ENCODE measurements around the gene MRPL33. TPM values are rescaled to one million over a fixed set of nuclear protein-coding genes. Genes with fewer than 3 reads are reported as not detected.

The MRPL33 gene
- total and polyA plus RNA-seq, 2 of the 13 experiments (the other 11 are each of a cell fraction or from before 2014, with no cell fraction given): 69.7 to 218 TPM

- TF ChIP-seq, protein P1, sequence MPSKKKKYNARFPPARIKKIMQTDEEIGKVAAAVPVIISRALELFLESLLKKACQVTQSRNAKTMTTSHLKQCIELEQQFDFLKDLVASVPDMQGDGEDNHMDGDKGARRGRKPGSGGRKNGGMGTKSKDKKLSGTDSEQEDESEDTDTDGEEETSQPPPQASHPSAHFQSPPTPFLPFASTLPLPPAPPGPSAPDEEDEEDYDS (CRISPR knock-in tag; IDR thresholded peaks at IDR 0.05): peak; percentile 83
- TF ChIP-seq FIP1L1 (IDR thresholded peaks at IDR 0.05; ENCODE audit: borderline replicate concordance, insufficient read depth, low read depth, low read length) (peak; percentile 47; the same call in 1 of the 2 replicates), ZNF121 (CRISPR knock-in tag; IDR thresholded peaks at IDR 0.05) (no peak), WIZ (CRISPR knock-in tag; IDR thresholded peaks at IDR 0.05) (peak; percentile 51; the same call in 1 of the 2 replicates), ZNF414 (CRISPR knock-in tag; IDR thresholded peaks at IDR 0.05) (peak; percentile 82; the same call in 1 of the 2 replicates), ZBTB2 (CRISPR knock-in tag; IDR thresholded peaks at IDR 0.05; ENCODE audit: low read depth) (0 out of 2 replicates have a peak, but pooled peaks have one; percentile 56), ZNF615 (CRISPR knock-in tag; IDR thresholded peaks at IDR 0.05; ENCODE audit: borderline replicate concordance) (no peak), NFKB2 (CRISPR knock-in tag; IDR thresholded peaks at IDR 0.05; ENCODE audit: borderline replicate concordance) (peak; percentile 97), HNF1A (IDR thresholded peaks at IDR 0.05; ENCODE audit: low read depth) (no peak), HNF1A (CRISPR knock-in tag; IDR thresholded peaks at IDR 0.05; ENCODE audit: borderline replicate concordance) (0 out of 2 replicates have a peak, but pooled peaks have one; percentile 69), IKZF4 (CRISPR knock-in tag; IDR thresholded peaks at IDR 0.05; ENCODE audit: borderline replicate concordance, low read depth, not compliant biosample characterization) (peak; percentile 91), EP300 (IDR thresholded peaks at IDR 0.05; ENCODE audit: low read depth in 2 of 2, low read length in 2 of 2) (peak in 1 of 2 experiments; percentile 54; a peak in 1 of 4 replicates), EP300 (CRISPR knock-in tag; IDR thresholded peaks at IDR 0.05; ENCODE audit: borderline replicate concordance) (no peak), U2AF1 (optimal IDR thresholded peaks at IDR 0.05; ENCODE audit: low read depth, low read length) (peak; percentile 76)
- TF ChIP-seq, protein P2, sequence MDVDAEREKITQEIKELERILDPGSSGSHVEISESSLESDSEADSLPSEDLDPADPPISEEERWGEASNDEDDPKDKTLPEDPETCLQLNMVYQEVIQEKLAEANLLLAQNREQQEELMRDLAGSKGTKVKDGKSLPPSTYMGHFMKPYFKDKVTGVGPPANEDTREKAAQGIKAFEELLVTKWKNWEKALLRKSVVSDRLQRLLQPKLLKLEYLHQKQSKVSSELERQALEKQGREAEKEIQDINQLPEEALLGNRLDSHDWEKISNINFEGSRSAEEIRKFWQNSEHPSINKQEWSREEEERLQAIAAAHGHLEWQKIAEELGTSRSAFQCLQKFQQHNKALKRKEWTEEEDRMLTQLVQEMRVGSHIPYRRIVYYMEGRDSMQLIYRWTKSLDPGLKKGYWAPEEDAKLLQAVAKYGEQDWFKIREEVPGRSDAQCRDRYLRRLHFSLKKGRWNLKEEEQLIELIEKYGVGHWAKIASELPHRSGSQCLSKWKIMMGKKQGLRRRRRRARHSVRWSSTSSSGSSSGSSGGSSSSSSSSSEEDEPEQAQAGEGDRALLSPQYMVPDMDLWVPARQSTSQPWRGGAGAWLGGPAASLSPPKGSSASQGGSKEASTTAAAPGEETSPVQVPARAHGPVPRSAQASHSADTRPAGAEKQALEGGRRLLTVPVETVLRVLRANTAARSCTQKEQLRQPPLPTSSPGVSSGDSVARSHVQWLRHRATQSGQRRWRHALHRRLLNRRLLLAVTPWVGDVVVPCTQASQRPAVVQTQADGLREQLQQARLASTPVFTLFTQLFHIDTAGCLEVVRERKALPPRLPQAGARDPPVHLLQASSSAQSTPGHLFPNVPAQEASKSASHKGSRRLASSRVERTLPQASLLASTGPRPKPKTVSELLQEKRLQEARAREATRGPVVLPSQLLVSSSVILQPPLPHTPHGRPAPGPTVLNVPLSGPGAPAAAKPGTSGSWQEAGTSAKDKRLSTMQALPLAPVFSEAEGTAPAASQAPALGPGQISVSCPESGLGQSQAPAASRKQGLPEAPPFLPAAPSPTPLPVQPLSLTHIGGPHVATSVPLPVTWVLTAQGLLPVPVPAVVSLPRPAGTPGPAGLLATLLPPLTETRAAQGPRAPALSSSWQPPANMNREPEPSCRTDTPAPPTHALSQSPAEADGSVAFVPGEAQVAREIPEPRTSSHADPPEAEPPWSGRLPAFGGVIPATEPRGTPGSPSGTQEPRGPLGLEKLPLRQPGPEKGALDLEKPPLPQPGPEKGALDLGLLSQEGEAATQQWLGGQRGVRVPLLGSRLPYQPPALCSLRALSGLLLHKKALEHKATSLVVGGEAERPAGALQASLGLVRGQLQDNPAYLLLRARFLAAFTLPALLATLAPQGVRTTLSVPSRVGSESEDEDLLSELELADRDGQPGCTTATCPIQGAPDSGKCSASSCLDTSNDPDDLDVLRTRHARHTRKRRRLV (CRISPR knock-in tag; IDR thresholded peaks at IDR 0.05): peak; percentile 57; the same call in 1 of the 2 replicates
Measured at GRCh38 chr2:27771548-27772335, at the start of gene MRPL33 (continued).
